Common myeloid progenitor, CD34-positive (primary cell): Measurements from ENCODE around the gene COPB1.

ENCODE experiments used
- CTCF ChIA-PET: fragments of 350-600 bp; sonication (Branson Sonifier 250); formaldehyde crosslinking; loops from one replicate; lab custom pipeline; 2021; ENCODE audit warnings: antibody characterized with exemption; lab: Charles Lee
- POLR2A ChIA-PET: fragments of 350-600 bp; sonication (Branson Sonifier 250); formaldehyde crosslinking; loops from one replicate; lab custom pipeline; 2021; ENCODE audit warnings: antibody characterized with exemption; lab: Charles Lee
- DNase-seq, 3 donors: peaks; one replicate each; pipeline versions ENCODE4 v3.0.0 to v3.0.0-alpha.2; 2013
- H3K27ac ChIP-seq, 2 experiments: 1 replicate in 1 of 2; 2 replicates in 1 of 2; pipeline ENCODE4 v1.7.0; 2013; ENCODE audit warnings: inconsistent platforms in 2 of 2, low read length in 2 of 2, mild to moderate bottlenecking in 2 of 2, low read depth in 1 of 2, moderate library complexity in 1 of 2; ENCODE audit not compliant: severe bottlenecking in 2 of 2, insufficient read depth in 1 of 2, poor library complexity in 1 of 2
- H3K27me3 ChIP-seq, 5 experiments: replicated peaks in 2 of 5; 1 replicate in 3 of 5; 2 replicates in 2 of 5; pipeline versions ENCODE4 v1.6.1 to v1.7.0; 2013; ENCODE audit warnings: low read length in 4 of 5, mild to moderate bottlenecking in 2 of 5, moderate library complexity in 2 of 5, inconsistent platforms in 1 of 5; ENCODE audit not compliant: insufficient read depth in 5 of 5, control insufficient read depth in 4 of 5
- H3K36me3 ChIP-seq, 4 experiments: 1 replicate in 2 of 4; 2 replicates in 2 of 4; pipeline versions ENCODE4 v1.6.1 to v1.7.0; 2013; ENCODE audit warnings: low read length in 3 of 4, control low read depth in 1 of 4, mild to moderate bottlenecking in 1 of 4; ENCODE audit not compliant: control insufficient read depth in 4 of 4, insufficient read depth in 4 of 4
- H3K4me1 ChIP-seq, 4 experiments: 1 replicate in 3 of 4; 2 replicates in 1 of 4; pipeline versions ENCODE4 v1.6.1 to v1.7.1; 2013; ENCODE audit warnings: low read length in 3 of 4, mild to moderate bottlenecking in 3 of 4, control low read depth in 1 of 4, inconsistent platforms in 1 of 4, moderate library complexity in 1 of 4; ENCODE audit not compliant: control insufficient read depth in 4 of 4, insufficient read depth in 4 of 4; ENCODE audit errors: control extremely low read depth in 1 of 4
- H3K4me3 ChIP-seq, 7 experiments: 1 replicate in 4 of 7; 2 replicates in 3 of 7; pipeline versions ENCODE4 v1.5.1 to v1.7.0; 2013; ENCODE audit warnings: mild to moderate bottlenecking in 7 of 7, low read length in 6 of 7, moderate library complexity in 6 of 7, inconsistent platforms in 2 of 7, low read depth in 2 of 7, control low read depth in 1 of 7; ENCODE audit not compliant: insufficient read depth in 4 of 7, control insufficient read depth in 1 of 7; ENCODE audit errors: extremely low read depth in 1 of 7
- H3K9me3 ChIP-seq, 5 experiments: 1 replicate in 4 of 5; 2 replicates in 1 of 5; pipeline versions ENCODE4 v1.6.1 to v1.7.1; 2013; ENCODE audit warnings: low read length in 4 of 5, mild to moderate bottlenecking in 2 of 5, inconsistent platforms in 1 of 5, low read depth in 1 of 5, moderate library complexity in 1 of 5; ENCODE audit not compliant: control insufficient read depth in 4 of 5, insufficient read depth in 2 of 5; ENCODE audit errors: control extremely low read depth in 1 of 5
- WGBS: methylation state at CpG from one replicate; pipeline ENCODE4 v1.1.5; 2013; ENCODE audit not compliant: insufficient coverage; 5-methylcytosine and 5-hydroxymethylcytosine counted together

COPB1 gene

DNA sequence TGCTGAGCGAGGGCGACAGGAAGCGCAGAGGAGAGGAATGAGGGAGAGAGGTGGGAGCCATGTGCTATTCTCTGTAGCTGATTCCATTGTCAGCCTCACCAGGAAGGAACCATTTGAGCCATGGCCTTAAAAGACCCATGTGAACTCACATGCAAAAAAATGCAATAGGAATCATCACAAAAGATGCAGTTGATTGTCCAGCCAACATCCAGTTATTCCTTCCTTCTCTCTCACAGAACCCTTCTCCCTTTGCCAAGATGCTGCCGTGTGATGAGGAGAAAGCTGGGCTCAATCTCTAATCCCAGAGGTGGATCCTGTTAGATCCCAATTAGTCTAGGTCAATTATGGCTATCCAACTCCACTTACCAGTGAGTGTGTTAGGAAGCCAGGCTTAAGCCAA, 82.4 kb downstream of the COPB1 start:
- WGBS, result 90% methylated on average over 4 of the region's 4 CpGs
- no peak overlapping the region for H3K4me3 ChIP-seq
- CTCF ChIA-PET, result interaction anchor here (1.0 to 1.9 kb wide), 4 partner anchors 42 to 116 kb away, joined by 3 to 6 read pairs (median 4); no protein-coding TSS in a partner anchor
- H3K9me3 ChIP-seq, result no peaks in the 10 kb centered on the region
- H3K27me3 ChIP-seq, result peaks cover 0 to 9% (median 0%) of the 10 kb centered on the region in 5 experiments
- peaks cover 5 to 59% (median 17%) of the 10 kb centered on the region in 4 experiments for H3K4me1 ChIP-seq
- POLR2A ChIA-PET, result no interaction called here
- DNase-seq, result no peak
- no peak overlapping the region for H3K27ac ChIP-seq
- H3K36me3 ChIP-seq, result no peaks in the 10 kb centered on the region

DNA sequence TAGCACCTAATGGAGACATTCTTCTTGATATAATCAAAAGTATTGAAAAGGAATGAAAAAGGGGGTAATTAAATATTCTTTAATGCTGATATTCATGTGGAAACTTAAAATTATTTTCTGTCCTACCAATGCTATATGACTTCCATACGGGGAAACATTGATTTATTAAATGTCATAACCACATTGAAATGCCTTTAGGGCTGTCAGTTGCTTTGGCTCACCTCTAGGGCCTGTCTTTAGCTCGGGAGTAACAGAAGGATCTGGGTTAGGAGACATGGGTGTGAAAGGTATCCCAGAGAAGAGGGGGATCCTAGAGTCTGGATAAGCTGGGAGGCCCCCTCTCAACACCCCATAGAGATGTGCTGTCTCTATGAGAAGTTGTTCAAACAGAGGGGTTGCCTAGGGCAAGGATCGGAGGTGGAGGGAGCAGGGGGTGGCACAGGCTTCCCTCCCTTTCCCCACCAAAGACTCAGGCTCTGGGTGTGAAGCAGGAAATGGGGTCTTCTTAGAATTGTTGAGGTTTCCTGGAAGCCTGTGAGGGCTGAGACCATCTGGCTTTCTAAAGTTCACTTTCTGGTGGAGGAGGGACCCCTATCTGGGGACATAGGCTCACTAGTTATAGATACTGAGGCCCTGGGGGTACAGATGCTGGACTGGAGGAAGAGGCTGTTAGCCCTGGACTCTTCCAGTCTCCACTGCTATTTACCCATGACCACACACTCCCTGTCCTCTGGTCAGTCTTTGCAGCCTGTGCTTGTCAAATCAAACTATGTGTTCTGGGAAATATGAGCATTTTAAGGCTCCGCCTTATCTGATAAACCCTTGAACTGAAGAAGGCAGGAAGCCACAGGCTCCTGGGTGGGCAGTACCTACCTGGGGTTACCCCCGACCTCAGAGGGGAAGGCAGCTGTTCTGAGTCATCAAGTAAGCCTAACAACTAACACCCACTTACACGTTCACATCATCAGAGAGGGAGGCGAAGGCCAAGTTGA, 84.8 kb downstream of the COPB1 start:
- ChIA-PET POLR2A (interaction anchor here (0.6 kb wide), 1 partner anchor 40 kb away, joined by 4 read pairs; no protein-coding TSS in a partner anchor), CTCF (no interaction called here)
- peak overlapping the region in 3 of 7 experiments; percentile 25 to 36 (median 32) for H3K4me3 ChIP-seq
- H3K27me3 ChIP-seq, result peaks cover 0 to 4% (median 0%) of the 10 kb centered on the region in 5 experiments
- peak; percentile 46 to 92 (median 88) for DNase-seq
- no peaks in the 10 kb centered on the region for H3K9me3 ChIP-seq
- H3K36me3 ChIP-seq, result no peaks in the 10 kb centered on the region
- H3K4me1 ChIP-seq, result peaks cover 5 to 62% (median 15%) of the 10 kb centered on the region in 4 experiments
- 0% methylated on average over 2 of the region's 7 CpGs for WGBS
- H3K27ac ChIP-seq, result no peak overlapping the region

DNA sequence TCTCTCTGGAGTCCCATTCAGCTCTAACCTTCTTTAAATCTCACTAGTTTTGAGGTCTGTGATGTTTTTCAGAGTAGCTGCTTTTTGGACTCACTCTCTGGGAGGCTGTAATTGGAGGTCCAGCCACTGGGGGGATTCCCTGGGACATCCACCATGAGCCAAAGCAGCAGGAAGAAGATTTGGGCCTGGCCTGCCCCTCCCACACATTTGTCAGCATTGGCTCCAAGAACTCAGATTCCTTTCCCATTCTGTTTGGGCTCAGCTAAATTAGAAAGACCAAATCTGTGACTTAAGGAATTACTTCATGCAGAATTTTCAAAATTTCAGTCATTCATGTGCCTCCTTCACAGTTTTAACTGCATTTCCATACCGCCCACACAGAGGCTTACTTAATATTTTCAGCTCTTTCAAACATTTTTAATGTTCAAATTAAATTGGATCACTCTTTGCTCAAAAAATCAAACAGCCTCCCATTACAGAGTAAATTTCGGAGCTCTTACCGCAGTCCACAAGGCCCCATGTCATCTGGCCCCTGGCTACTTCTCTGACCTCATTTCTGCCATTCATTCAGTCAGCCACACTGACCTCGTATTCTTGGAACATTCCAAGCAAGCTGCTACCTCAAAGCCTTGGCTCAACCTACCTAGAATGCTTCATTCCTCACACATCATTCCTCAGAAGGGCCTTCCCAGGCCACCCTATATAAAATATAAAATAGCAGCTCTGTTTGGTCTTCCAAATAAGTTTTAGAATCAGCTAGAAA, 86.1 kb downstream of the COPB1 start:
- Histone ChIP-seq H3K27me3 (peaks cover 0 to 4% (median 0%) of the 10 kb centered on the region in 5 experiments), H3K4me3 (no peak overlapping the region), H3K4me1 (peaks cover 5 to 63% (median 15%) of the 10 kb centered on the region in 4 experiments), H3K27ac (no peak overlapping the region), H3K36me3 (no peaks in the 10 kb centered on the region), H3K9me3 (no peaks in the 10 kb centered on the region)
- peak in 1 of 3 donors; percentile 12 for DNase-seq
- ChIA-PET CTCF (interaction anchor here (1.1 to 2.1 kb wide), 4 partner anchors 9 to 113 kb away, joined by 3 to 10 read pairs (median 4); no protein-coding TSS in a partner anchor), POLR2A (interaction anchor here (0.6 kb wide), 1 partner anchor 131 kb away, joined by 3 read pairs; no protein-coding TSS in a partner anchor)
- WGBS, result 98% methylated on average over 4 of the region's 4 CpGs

DNA sequence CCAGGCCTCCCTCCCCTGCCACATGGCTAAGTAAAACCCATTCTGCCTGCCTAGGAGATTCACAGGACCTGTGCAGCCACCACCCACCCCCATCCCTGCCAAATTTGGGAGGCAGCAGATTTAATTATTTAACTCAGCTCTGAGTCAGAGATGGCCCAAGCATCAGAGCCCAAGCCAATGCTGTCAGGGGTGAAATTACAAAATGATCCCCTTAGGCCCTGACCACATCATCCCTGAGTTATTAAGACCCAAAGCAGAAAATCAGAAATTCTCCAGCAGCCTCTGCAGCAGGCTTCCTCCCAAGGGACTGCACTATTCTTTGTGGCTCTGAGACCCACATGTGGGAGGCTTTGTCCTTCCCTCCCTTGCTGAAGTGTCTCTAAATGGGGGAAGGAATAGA, 87.8 kb downstream of the COPB1 start:
- POLR2A ChIA-PET, result no interaction called here
- Histone ChIP-seq H3K27me3 (peaks cover 0 to 4% (median 0%) of the 10 kb centered on the region in 5 experiments), H3K4me1 (peaks cover 5 to 53% (median 15%) of the 10 kb centered on the region in 4 experiments), H3K4me3 (no peak overlapping the region), H3K27ac (no peak overlapping the region), H3K36me3 (no peaks in the 10 kb centered on the region), H3K9me3 (no peaks in the 10 kb centered on the region)
- CTCF ChIA-PET, result interaction anchor here (1.7 kb wide), 1 partner anchor 54 kb away, joined by 4 read pairs; no protein-coding TSS in a partner anchor
- DNase-seq, result no peak

DNA sequence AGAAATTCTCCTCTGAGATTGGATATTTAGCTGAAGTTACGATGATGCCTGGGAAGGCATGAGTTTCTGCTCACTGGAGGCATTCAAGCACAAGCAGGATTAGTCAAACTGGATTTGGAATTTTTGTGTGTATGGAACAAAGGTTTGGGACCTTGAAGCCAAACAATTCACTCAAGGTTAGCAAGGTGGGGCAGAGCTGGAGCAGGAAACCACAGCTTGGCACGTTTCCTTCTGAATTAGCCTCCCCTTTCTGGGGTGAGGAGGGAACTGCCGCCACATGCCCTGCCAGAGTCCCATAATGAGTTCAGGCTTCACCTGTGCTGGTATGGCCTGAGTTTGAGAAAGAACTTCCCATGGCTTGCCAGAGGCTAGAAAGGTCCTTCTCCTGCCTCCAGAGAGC, 89.7 kb downstream of the COPB1 start:
- H3K4me3 ChIP-seq, result no peak overlapping the region
- H3K9me3 ChIP-seq, result no peaks in the 10 kb centered on the region
- ChIA-PET POLR2A (no interaction called here), CTCF (interaction anchor here (1.0 to 1.3 kb wide), 3 partner anchors 13 to 45 kb away, joined by 3 to 5 read pairs (median 3); no protein-coding TSS in a partner anchor)
- WGBS, result 50% methylated on average over 2 of the region's 3 CpGs
- no peak for DNase-seq
- no peaks in the 10 kb centered on the region for H3K36me3 ChIP-seq
- H3K27ac ChIP-seq, result no peak overlapping the region
- H3K4me1 ChIP-seq, result peaks cover under 1 to 36% (median 6%) of the 10 kb centered on the region in 4 experiments
- peaks cover 0 to 4% (median 0%) of the 10 kb centered on the region in 5 experiments for H3K27me3 ChIP-seq

DNA sequence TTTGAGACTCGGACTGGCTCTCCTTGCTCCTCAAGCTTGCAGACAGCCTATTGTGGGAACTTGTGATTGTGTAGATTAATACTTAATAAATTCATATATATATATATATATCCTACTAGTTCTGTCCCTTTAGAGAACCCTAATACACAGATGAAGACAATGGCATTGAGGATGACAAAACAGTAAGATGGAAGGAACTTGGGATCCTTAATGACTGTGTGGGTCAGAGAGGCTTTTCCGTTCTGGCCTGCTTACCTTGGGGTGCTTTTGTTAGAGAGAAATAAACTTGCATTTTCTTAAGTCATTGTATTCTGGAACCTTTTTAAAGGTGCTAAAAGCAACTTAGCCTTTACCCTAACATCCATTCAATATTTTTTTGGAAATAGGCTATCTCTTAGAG, 91.0 kb downstream of the COPB1 start:
- peaks cover 0 to 25% (median under 1%) of the 10 kb centered on the region in 4 experiments for H3K4me1 ChIP-seq
- WGBS, result no CpG with 5 or more reads among the region's 2 CpGs
- peaks cover 0 to 4% (median 0%) of the 10 kb centered on the region in 5 experiments for H3K27me3 ChIP-seq
- no peak for DNase-seq
- no peaks in the 10 kb centered on the region for H3K9me3 ChIP-seq
- H3K36me3 ChIP-seq, result no peaks in the 10 kb centered on the region
- no peak overlapping the region for H3K4me3 ChIP-seq
- ChIA-PET CTCF (interaction anchor here (1.0 kb wide), 1 partner anchor 9 kb away, joined by 3 read pairs; no protein-coding TSS in a partner anchor), POLR2A (no interaction called here)
- no peak overlapping the region for H3K27ac ChIP-seq
